NCI-H82 treated with DMSO at 0.1 percent for 48 hours (cell line): ENCODE data around the gene NPIPB6.
"Not testable (repeated sequence)": the region's sequence is repeated elsewhere in the genome, so short reads cannot be mapped to it uniquely, and the experiment has no call there.

Source experiments
- DNase-seq: peaks from one replicate; lab custom pipeline; 2025; ENCODE audit not compliant: unreplicated experiment; lab: John Stamatoyannopoulos, UW

Gene NPIPB6

DNA sequence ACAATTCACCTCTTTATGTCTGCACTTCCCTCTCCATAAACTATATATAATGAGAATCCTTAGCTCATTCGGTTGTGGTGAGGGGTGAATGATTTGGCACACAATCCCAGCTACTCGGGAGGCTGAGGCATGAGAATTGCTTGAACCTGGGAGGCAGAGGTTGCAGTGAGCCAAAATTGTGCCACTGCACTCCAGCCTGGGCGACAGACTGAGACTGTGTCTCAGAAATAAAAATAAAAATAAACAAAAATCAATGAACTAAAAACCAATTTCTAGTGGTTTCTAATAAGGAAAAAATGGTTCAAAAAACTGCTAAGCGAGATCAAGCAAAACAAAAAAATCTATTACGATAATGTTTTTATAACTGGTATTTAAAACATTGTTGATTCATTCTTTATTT is at the start of gene NPIPB6:
TSS of gene NPIPB6 (minus strand) at position 101 of the 400 bp plus-strand sequence. CDS start 686 bp downstream, outside the sequence.
- DNase-seq, result not testable (repeated sequence)

DNA sequence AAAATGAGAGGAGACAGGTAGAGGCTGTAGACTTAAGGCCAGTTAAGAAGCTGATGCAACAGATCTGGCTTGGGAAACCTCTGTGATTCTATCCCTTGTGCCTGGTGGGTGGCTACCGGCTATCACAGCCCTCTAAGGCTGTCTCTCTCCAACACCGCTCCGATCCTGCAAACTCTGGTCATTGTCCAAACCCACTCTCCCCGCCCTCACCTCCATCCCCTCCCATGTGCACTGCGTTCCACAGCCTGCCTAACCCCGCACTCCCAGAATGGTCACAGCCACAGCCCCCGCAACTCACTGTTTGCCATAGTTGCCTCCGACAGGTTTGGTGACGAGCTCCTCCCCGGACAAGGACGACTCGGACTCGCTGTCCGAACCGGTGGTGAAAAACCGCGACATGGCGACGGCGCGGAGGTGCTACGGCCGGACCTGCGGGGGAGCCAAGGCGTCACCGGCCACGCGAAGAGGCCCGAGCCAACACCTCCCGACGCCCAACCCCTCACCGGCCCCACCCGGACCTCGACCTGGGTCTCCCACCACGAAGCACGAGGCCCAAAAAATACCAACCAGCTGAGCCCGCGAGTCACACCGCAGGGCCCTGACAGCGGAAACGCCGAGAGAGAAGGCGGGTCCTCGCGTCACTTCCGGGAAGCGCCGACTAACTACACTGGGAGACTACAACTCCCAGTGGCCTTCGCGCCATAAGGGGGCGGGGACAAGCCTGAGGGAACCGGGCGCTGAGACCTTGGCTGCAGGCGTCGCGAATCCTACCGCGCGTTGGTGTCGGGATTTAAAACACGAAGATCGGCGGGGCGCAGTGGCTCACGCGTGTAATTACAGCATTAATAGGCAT is 40.1 kb upstream of the NPIPB6 start, which contains the start of gene EIF3CL:
TSS of gene EIF3CL (minus strand) at position 622 of the 853 bp plus-strand sequence. CDS start at position 399, 223 bp downstream.
- not testable (repeated sequence) for DNase-seq

DNA sequence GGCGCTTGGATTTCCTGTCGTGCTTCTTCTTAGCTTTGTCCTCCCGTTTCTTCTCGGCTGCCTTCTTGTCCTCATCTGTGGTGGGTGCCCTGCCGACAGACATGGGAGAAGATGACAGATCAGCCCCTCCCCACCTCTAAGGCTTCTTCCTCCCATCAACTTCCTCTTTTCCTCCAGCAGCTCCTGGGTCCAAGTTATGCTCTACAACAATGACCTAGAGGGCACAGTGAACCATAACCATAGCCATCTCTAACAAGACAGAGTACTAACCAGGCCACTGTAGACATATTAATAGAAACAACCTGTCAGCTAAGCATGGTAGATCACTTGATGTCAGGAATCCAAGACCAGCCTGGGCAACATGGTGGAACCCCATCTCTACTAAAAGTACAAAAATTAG is 28.7 kb upstream of the NPIPB6 start:
- not testable (repeated sequence) for DNase-seq

DNA sequence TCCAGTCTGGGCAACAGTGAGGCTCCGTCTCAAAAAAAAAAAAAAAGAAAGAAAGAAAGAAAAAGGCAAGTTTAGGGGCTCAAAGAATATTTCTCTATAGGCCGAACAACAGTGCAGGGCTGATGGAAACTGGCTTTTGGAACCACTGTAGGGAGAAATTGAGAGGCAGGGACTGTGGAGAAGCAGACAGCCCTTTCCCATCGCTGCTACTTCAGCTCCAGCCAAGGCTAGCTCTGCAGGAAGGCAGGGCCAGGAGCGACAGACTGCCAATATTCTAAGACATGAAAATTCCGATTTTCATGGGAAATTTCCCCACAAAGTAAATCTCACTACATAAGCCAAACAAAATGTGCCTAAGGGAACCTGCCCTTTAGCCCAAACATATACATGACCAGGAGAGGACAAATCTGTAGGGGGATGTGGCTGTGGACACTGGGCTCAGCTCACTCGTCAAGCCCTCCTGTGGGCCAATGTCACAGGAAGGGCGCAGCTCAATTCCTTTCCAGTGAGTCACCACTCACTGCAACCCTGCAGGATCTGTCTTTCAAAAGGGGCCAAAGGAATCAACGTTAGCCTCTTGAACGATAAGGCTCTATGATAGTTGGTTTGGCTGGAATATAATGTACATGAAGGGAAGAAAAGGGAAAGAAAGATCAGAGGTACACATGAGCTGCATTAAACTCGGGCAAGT is 19.0 kb upstream of the NPIPB6 start:
- DNase-seq, result not testable (repeated sequence)

GRCh38 chr16:28377822-28378221 is 14.5 kb upstream of the NPIPB6 start:
- not testable (repeated sequence) for DNase-seq

DNA sequence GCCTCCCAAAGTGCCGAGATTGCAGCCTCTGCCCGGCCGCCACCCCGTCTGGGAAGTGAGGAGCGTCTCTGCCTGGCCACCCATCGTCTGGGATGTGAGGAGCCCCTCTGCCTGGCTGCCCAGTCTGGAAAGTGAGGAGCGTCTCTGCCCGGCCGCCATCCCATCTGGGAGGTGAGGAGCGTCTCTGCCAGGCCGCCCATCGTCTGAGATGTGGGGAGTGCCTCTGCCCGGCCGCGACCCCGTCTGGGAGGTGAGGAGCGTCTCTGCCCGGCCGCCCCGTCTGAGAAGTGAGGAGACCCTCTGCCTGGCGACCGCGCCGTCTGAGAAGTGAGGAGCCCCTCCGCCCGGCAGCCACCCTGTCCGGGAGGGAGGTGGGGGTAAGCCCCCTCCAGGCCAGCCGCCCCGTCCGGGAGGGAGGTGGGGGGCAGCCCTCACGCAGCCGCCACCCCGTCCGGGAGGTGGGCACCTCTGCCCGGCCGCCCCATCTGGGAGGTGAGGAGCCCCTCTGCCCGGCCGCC is 13.9 kb upstream of the NPIPB6 start:
- not testable (repeated sequence) for DNase-seq

GRCh38 chr16:28375115-28375514 is 11.8 kb upstream of the NPIPB6 start:
- not testable (repeated sequence) for DNase-seq

GRCh38 chr16:28374281-28374680 is 11.0 kb upstream of the NPIPB6 start:
- DNase-seq, result not testable (repeated sequence)

- DNase-seq, result not testable (repeated sequence)
These were observed 4.6 kb upstream of the NPIPB6 start for GRCh38 chr16:28367926-28368325.

DNA sequence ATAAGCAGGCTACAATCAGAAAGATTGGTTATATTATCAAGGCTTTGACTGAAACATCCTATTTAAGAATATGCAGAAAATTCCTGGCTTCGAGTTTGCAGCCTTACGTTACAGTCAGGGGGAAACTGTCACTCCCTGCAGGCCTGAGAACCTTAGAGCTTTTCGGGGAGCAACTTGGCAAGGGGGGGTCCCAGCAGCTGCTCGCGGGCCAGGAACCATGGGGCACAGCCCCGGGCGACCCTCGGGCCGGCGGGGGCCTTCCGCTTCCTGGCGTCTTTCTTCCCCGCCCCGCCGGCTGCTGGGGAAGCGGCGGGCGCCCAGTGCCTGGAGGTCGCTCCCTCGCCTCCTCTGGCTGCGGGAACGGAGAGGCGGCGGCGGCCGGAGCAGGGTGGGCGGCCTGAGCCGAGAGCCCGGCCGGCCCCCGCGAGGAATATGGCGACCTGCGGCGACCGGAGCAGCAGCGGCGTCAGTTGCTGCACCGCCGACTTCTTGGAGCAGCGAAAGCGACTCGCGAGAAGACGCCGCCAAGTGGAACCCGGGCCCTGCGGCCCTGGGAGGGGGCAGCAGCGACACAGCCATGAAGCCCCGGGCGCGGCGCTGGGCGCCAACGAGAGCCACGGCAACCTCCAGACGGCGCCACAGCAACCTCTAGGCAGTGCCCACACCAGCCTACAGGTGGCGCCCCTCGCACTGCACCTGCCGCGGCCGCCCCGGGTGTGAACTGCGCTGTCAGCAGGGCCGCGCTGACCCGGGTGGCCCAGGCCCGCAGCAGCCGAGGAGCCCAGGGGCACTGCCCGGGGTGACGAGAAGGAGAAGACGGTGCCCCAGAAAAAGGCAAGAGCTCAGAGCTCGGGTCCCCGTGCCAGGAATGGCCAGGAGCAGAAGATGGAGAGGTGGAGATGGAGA is 1.2 kb upstream of the NPIPB6 start:
- not testable (repeated sequence) for DNase-seq

GRCh38 chr16:28362600-28362999 is 708 bp downstream of the NPIPB6 start:
- DNase-seq, result not testable (repeated sequence)

GRCh38 chr16:28338230-28338629 is 25.1 kb downstream of the NPIPB6 start:
- DNase-seq, result not testable (repeated sequence)

- not testable (repeated sequence) for DNase-seq
These were observed 26.2 kb downstream of the NPIPB6 start for GRCh38 chr16:28336940-28337710.

- not testable (repeated sequence) for DNase-seq
These were observed 27.6 kb downstream of the NPIPB6 start for GRCh38 chr16:28335678-28336077.

- not testable (repeated sequence) for DNase-seq
These were observed 30.7 kb downstream of the NPIPB6 start for GRCh38 chr16:28332632-28333031.

DNA sequence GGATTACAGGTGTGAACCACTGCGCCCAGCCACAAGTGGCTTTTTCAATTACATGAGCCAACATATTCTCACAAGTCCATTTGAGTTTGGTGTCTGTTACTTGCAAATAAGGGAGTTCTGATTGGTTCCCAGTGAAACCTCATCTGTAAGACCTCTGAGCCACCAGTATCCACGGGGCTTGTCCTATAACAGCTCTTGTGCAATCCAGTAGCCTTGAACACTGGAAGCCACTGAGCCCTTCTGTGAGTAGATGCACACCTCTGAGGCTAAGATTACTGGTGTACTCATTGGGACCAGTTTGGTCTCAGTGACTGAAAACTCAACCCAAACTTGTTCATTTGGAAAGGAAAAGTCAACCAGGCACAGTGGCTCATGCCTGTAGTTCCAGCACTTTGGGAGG is 32.3 kb downstream of the NPIPB6 start:
- DNase-seq, result not testable (repeated sequence)

GRCh38 chr16:28330232-28330631 is 33.1 kb downstream of the NPIPB6 start:
- DNase-seq, result peak; percentile 10

DNA sequence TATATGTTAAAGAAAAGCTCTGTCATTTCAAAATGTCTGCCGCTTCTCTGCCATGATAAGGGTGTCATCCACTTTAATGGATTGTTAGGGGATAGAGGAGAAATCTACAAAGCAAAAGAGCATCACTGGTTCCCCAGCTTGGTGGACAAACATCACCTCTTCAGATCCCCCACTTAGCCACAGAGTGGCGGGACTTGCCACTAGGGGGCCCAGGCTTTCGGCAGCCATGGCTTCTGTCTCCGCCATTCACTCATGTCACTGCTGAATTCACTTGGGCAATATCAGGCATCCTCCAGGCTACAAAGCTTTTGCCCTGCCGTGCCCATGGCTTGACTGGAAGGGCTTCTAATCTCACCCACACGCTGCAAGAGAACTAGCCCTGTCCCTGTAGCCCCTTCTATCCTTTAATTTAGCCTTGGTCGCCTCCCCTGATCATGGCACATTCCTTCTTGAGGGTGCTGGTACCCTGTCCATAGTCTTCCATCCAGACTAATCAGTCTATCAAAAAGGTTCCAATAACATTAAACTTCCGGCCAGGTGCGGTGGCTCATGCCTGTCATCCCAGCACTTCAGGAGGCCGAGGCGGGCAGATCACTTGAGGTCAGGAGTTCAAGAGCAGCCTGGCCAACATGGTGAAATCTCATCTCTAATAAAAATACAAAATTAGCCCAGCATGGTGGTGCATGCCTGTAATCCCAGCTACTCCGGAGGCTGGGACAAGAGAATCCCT is 36.3 kb downstream of the NPIPB6 start:
- DNase-seq, result peak; percentile 23

DNA sequence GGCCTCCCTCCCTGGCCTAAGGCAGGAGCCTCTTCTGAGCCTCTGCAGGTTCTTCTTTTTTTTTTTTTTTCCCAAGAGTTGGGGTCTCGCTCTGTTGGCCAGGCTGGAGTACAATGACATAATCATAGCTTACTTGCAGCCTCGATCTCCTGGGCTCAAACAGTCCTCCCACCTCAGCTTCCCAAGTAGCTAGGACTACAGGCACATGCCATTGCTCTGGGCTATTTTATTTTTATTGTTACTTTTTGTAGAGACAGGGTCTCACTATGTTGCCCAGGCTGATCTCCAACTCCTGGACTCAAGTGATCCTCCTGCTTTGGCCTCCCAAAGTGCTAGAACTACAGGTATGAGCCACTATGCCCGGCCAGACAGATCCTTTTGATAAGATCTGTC is 38.4 kb downstream of the NPIPB6 start:
- no peak for DNase-seq
